Loucy (cell line): ENCODE measurements around the gene CRYZ.

ENCODE experiments used
- H2AFZ ChIP-seq: fragments of 200-600 bp; sonication (generic); 2 replicates; pipeline ENCODE4 v1.6.0; 2016; ENCODE audit warnings: antibody characterized with exemption, mild to moderate bottlenecking, low read length, moderate library complexity
- H3F3A ChIP-seq: fragments of 200-600 bp; 2 replicates; pipeline ENCODE4 v1.6.0; 2016; ENCODE audit warnings: antibody characterized with exemption, low read depth, mild to moderate bottlenecking
- H3K27me3 ChIP-seq: fragments of 200-600 bp; sonication (generic); 2 replicates; pipeline ENCODE4 v1.6.1; 2014; ENCODE audit warnings: low read length, mild to moderate bottlenecking; ENCODE audit not compliant: insufficient read depth, poor library complexity, severe bottlenecking
- H3K36me3 ChIP-seq: fragments of 200-600 bp; sonication (generic); 2 replicates; pipeline ENCODE4 v1.6.1; 2016; ENCODE audit warnings: low read length; ENCODE audit not compliant: insufficient read depth
- H3K4me1 ChIP-seq: fragments of 200-600 bp; sonication (generic); 2 replicates; pipeline ENCODE4 v1.5.1; 2014; ENCODE audit warnings: low read length, mild to moderate bottlenecking; ENCODE audit not compliant: insufficient read depth, poor library complexity, severe bottlenecking
- H3K4me2 ChIP-seq: fragments of 200-600 bp; sonication (generic); 2 replicates; pipeline ENCODE4 v1.6.0; 2014; ENCODE audit warnings: antibody characterized with exemption, low read length, low read depth, mild to moderate bottlenecking; ENCODE audit not compliant: poor library complexity, severe bottlenecking
- H3K4me3 ChIP-seq: fragments of 200-600 bp; sonication (generic); 2 replicates; pipeline ENCODE4 v1.5.1; 2014; ENCODE audit warnings: low read length, mild to moderate bottlenecking, mixed read lengths; ENCODE audit not compliant: poor library complexity, severe bottlenecking
- H3K79me2 ChIP-seq: fragments of 200-600 bp; sonication (generic); 2 replicates; pipeline ENCODE4 v1.6.1; 2014; ENCODE audit warnings: low read length; ENCODE audit not compliant: insufficient read depth
- H3K9ac ChIP-seq: fragments of 200-600 bp; sonication (generic); 2 replicates; pipeline ENCODE4 v1.6.0; 2014; ENCODE audit warnings: mild to moderate bottlenecking, low read depth, low read length, moderate library complexity; ENCODE audit not compliant: poor library complexity, severe bottlenecking
- H3K9me2 ChIP-seq: fragments of 200-600 bp; sonication (generic); replicated peaks from 2 replicates; pipeline ENCODE4 v1.6.1; 2016; ENCODE audit warnings: low read depth, low read length, mixed read lengths
- H3K9me3 ChIP-seq: fragments of 200-600 bp; sonication (generic); 2 replicates; pipeline ENCODE4 v1.6.1; 2014; ENCODE audit warnings: mild to moderate bottlenecking, antibody characterized with exemption, low read length, low read depth; ENCODE audit not compliant: insufficient read depth
- H4K20me1 ChIP-seq: fragments of 200-600 bp; sonication (generic); 2 replicates; pipeline ENCODE4 v1.6.0; 2014; ENCODE audit warnings: antibody characterized with exemption, low read length, mild to moderate bottlenecking; ENCODE audit not compliant: insufficient read depth, poor library complexity, severe bottlenecking
- CTCF ChIP-seq: fragments of 200-600 bp; sonication (generic); conservative IDR thresholded peaks from 2 replicates; pipeline ENCODE4 v1.5.1; 2014; ENCODE audit warnings: mild to moderate bottlenecking, antibody characterized with exemption, low read length
- EZH2phosphoT487 ChIP-seq: fragments of 200-600 bp; IDR thresholded peaks from 2 replicates; pipeline ENCODE4 v1.6.1; 2018; ENCODE audit warnings: antibody characterized with exemption, mild to moderate bottlenecking, moderate library complexity, borderline replicate concordance

CRYZ gene

GRCh38 chr1:74681001-74681400 is 51.8 kb downstream of the CRYZ start:
- no peaks in the 10 kb centered on the region for H3K79me2 ChIP-seq
- H2AFZ ChIP-seq = no peak overlapping the region
- no peaks in the 10 kb centered on the region for H3F3A ChIP-seq
- no peaks in the 10 kb centered on the region for H3K36me3 ChIP-seq
- H3K4me3 ChIP-seq = no peak overlapping the region
- TF ChIP-seq EZH2phosphoT487 (no peak), CTCF (no peak)
- no peaks in the 10 kb centered on the region for H3K4me1 ChIP-seq
- no peaks in the 10 kb centered on the region for H3K9me3 ChIP-seq
- H3K27me3 ChIP-seq = no peaks in the 10 kb centered on the region
- H3K4me2 ChIP-seq = no peak overlapping the region
- no peaks in the 10 kb centered on the region for H4K20me1 ChIP-seq
- H3K9me2 ChIP-seq = no peaks in the 10 kb centered on the region
- H3K9ac ChIP-seq = no peak overlapping the region

- Histone ChIP-seq H3K9ac (no peak overlapping the region), H4K20me1 (no peaks in the 10 kb centered on the region), H3F3A (no peaks in the 10 kb centered on the region), H3K9me2 (no peaks in the 10 kb centered on the region), H3K4me2 (no peak overlapping the region), H3K79me2 (no peaks in the 10 kb centered on the region), H3K27me3 (no peaks in the 10 kb centered on the region), H3K4me1 (no peaks in the 10 kb centered on the region), H3K36me3 (no peaks in the 10 kb centered on the region), H3K4me3 (no peak overlapping the region), H3K9me3 (no peaks in the 10 kb centered on the region), H2AFZ (no peak overlapping the region)
- no peak for TF ChIP-seq EZH2phosphoT487
- TF ChIP-seq CTCF = no peak
These were observed 53.0 kb downstream of the CRYZ start for GRCh38 chr1:74679811-74680210.

- no peaks in the 10 kb centered on the region for H3K36me3 ChIP-seq
- no peak overlapping the region for H2AFZ ChIP-seq
- H4K20me1 ChIP-seq = no peaks in the 10 kb centered on the region
- H3K27me3 ChIP-seq = no peaks in the 10 kb centered on the region
- no peaks in the 10 kb centered on the region for H3K9me3 ChIP-seq
- no peak overlapping the region for H3K9ac ChIP-seq
- no peaks in the 10 kb centered on the region for H3K9me2 ChIP-seq
- H3F3A ChIP-seq = no peaks in the 10 kb centered on the region
- no peaks in the 10 kb centered on the region for H3K79me2 ChIP-seq
- H3K4me2 ChIP-seq = no peak overlapping the region
- H3K4me1 ChIP-seq = no peaks in the 10 kb centered on the region
- no peak for TF ChIP-seq CTCF
- TF ChIP-seq EZH2phosphoT487 = no peak
- H3K4me3 ChIP-seq = no peak overlapping the region
These were observed 54.9 kb downstream of the CRYZ start for GRCh38 chr1:74677926-74678325.
